NB4 (cell line): ENCODE data around the gene MAD1L1.

Source experiments
- DNase-seq: peaks from one replicate; pipeline ENCODE4 v3.0.0; 2010; ENCODE audit warnings: low read depth
- H3K4me3 ChIP-seq: one replicate; pipeline ENCODE4 v1.5.1; 2011; ENCODE audit warnings: mild to moderate bottlenecking, low read depth, low read length, moderate library complexity
- CTCF ChIP-seq: IDR thresholded peaks from one replicate; pipeline ENCODE4 v1.5.1; 2012; ENCODE audit warnings: low read depth, low read length
- MAX ChIP-seq: IDR thresholded peaks from 2 replicates; pipeline ENCODE4 v1.6.1; 2011; ENCODE audit warnings: low read depth, low read length
- MYC ChIP-seq: IDR thresholded peaks from 2 replicates; pipeline ENCODE4 v1.6.1; 2011; ENCODE audit warnings: low read depth, low read length
- POLR2A ChIP-seq: IDR thresholded peaks from 2 replicates; pipeline ENCODE4 v1.6.1; 2011; ENCODE audit warnings: mild to moderate bottlenecking; ENCODE audit not compliant: insufficient read length; ENCODE audit errors: extremely low read depth

The MAD1L1 gene

GRCh38 chr7:1950066-1950451 is 282.7 kb downstream of the MAD1L1 start:
- no peak for DNase-seq
- TF ChIP-seq MAX, result no peak
- no peak for TF ChIP-seq MYC
- no peak for TF ChIP-seq CTCF
- TF ChIP-seq POLR2A, result no peak
- H3K4me3 ChIP-seq, result no peak overlapping the region

GRCh38 chr7:1949681-1950055 is 283.1 kb downstream of the MAD1L1 start:
- DNase-seq, result no peak
- TF ChIP-seq MYC, result no peak
- no peak for TF ChIP-seq POLR2A
- no peak for TF ChIP-seq MAX
- TF ChIP-seq CTCF, result no peak
- no peak overlapping the region for H3K4me3 ChIP-seq

- DNase-seq, result no peak
- TF ChIP-seq POLR2A (no peak), MAX (no peak), CTCF (no peak), MYC (no peak)
- H3K4me3 ChIP-seq, result no peak overlapping the region
Measured at GRCh38 chr7:1948887-1949680, 283.7 kb downstream of the MAD1L1 start.

- no peak for DNase-seq
Measured at GRCh38 chr7:1948301-1948796, 284.4 kb downstream of the MAD1L1 start.

GRCh38 chr7:1947586-1948217 is 285.0 kb downstream of the MAD1L1 start:
- TF ChIP-seq POLR2A (no peak), MAX (no peak), MYC (no peak), CTCF (no peak)
- no peak overlapping the region for H3K4me3 ChIP-seq
- DNase-seq, result no peak

More at GRCh38 chr7:1948301-1948796, 284.4 kb downstream of the MAD1L1 start:
- no peak overlapping the region for H3K4me3 ChIP-seq
- TF ChIP-seq MAX (no peak), CTCF (no peak), MYC (no peak), POLR2A (no peak)
